Activated CD8-positive, alpha-beta memory T cell treated with anti-CD3 and anti-CD28 coated beads for 48 hours (primary cell): ENCODE measurements around the gene ADGRL3.
"Not testable (repeated sequence)": the region's sequence is repeated elsewhere in the genome, so short reads cannot be mapped to it uniquely, and the experiment has no call there.

Experiments
- DNase-seq, 3 experiments: peaks; one replicate each; pipeline ENCODE4 v3.0.0-alpha.2; 2020; ENCODE audit warnings: low read depth in 2 of 3, low spot score in 2 of 3

The ADGRL3 gene

DNA sequence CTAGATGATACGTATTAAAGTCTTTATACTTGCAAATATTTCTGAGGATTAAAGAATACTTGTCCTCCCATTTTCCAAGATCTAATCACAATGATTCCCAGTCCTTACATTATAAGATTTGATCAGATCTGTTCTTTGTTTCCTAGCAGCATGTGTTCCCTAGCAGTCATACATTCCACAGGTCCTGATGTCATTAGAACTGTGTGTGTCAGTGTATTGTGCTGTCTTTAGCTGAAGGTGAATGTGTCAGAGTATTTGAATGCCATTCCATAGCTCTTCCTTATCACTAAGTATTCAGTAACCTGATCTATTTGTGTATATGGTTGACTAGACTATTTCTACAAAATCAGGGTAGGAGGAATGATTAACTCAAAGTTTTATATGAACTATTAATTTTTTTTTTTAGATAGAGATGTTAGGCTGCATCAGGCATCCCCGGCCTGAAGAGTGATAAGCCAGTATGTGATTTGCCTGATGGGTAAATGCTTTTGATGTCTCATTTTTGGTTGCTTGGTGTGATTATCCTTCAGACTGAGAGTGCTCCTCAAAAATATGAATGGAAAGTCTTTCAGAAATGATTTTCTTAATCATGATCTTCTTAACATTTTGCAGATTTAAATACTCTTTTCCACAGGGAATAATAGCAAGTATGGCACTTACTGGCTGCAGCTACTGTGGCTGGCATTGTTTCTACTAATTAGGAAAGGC is 4.4 kb downstream of the ADGRL3 start:
- DNase-seq: no peak

DNA sequence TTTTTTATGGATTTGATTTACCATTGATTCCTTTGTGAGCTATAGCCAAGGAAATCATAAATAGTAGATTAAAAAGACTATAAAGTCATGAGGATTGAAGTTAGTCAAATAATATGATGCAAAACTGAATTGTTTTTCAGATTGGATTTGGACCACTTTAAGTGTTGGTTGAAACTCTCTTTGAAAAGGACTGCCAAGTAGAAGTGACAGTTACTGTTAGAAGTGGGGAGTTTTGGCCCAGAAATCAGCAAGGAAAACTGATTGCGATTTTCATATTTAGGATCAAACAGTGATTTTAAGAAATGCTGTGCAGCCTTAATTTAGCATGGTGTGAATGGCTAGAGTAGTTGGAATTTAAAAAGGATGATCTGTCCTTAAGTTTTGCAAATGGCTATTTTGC is 4.9 kb downstream of the ADGRL3 start:
- DNase-seq: no peak

DNA sequence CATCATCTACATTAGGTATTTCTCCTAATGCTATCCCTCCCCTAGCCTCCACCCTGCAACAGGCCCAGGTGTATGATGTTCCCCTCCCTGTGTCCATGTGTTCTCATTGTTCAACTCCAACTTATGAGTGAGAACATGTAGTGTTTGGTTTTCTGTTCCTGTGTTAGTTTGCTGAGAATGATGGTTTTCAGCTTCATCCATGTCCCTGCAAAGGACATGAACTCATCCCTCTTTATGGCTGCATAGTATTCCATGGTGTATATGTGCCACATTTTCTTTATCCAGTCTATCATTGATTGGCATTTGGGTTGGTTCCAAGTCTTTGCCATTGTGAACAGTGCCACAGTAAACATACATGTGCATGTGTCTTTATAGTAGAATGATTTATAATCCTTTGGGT is 7.0 kb downstream of the ADGRL3 start:
- not testable (repeated sequence) for DNase-seq

DNA sequence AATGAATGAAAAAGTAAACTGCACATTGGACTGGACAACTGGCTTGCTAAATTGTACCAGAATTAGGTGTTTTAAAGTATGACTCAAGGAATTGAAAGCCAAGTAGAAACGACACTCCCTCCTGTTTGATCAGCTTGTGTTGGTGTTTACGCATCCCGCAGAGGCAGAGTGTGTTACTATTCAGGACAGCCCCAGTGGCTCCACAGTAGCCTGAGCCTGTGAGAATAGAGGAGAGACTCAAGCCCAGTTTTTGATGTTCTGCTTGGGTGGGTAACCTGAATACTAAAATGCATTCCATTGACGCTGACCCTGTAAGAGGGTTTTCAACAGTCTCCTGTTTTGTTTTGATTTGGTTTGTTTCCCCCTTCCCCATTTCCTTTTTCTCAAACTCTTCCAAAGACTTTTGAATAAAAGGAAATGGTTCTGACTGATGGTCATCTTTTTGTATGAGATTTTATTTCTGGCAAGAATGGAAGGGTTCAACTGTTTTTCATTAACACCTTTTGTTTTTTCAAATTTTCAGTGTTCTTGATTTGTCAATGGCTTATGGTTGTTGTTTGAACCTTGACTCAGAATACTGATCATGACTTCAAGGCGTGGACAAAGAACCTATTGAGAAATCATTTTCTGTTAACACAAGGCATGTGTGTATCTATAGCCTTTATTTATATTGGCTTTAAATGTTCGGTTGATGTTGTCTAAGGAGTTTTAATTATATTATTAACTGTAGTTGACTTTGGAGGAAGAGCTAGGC is 10.2 kb downstream of the ADGRL3 start:
- DNase-seq: no peak

DNA sequence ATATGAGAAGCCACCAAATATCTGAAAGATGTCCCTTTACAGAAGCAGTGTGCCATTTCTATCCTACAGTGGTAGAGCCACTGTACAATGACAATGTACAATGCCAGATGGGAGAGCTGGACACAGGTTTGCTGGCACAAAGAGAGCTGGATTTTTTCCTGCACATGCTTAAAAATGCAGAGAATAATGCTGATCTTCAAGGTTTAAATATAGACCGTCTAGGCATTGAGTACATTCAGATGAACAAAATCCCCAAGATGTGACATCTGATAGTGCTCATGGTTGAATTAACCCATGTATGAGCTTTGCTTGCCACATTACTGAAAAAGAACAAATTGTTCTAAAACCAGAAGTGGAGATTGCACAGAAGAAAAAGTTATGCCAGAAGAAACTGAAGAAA is 11.7 kb downstream of the ADGRL3 start:
- no peak for DNase-seq

DNA sequence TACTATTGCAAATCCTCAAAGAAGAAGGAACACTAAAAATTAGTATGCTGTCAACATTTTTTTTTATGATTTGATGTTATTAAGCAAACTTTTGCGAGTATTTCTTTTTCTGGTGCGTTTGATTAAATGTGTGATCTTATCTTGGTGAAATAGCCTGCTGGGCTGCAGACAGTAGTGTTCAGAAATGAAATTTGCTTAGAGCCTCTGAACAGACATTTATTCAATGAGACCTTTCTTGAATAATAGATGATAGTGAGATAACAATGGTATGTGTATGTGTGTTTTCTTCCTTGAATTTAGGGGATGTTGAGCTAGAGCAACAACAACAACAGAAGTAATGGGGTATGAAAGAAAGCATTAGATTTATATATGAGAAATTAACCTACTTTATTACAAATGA is 12.7 kb downstream of the ADGRL3 start:
- DNase-seq: no peak

DNA sequence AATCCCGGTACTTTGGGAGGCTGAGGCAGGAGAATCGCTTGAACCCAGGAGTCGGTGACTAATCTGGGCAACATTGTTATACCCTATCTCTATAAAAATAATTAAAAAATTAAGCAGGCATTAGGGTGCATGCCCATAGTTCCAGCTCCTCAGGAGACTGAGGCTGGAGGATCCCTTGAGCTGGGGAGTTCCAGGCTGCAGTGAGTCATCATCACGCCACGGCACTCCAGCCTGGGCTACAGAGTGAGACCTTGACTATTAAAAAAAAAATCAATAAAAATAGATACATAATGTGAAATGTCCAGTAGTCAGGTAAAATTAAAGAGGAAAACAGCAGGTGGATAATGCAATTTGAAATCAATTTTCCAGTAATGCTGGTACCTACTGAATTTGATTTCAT is 14.6 kb downstream of the ADGRL3 start:
- no peak for DNase-seq

DNA sequence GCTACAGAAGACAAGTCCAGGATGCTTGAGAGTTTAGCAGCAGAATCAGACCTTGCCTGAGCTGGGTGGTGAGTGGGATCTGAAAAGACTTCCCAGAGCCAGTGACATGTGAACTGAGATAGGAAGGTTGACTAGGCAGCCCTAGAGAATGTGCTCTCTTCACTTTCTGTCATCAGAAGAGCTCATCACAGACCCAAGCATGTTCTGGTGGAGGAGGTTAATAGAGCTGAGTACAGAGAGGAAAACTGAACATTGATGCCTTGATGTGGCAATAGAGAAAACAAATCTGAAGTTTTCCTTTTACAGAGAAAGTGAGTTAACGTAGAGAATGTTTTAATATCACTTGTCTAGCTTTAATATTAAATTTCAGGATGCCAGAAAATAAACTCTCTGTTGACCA is 17.1 kb downstream of the ADGRL3 start:
- DNase-seq: no peak

DNA sequence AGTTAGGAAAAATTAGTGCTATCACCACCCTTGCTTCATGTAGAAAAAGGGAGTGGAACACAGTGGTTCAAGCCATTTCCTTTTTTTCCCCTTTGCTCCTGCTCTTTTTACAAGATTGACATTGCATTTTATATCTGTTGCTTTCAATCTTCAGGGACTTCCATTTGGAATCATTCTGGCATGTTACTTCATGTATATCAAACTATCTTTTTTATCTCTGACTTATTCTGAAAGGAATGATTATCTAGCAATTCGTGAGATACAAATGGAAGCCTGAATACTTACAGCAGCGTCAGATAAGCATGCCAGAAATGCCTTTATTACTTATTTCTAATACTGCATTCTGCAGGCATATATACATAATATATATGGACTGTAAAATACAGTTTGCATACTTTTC is 20.4 kb downstream of the ADGRL3 start:
- no peak for DNase-seq

DNA sequence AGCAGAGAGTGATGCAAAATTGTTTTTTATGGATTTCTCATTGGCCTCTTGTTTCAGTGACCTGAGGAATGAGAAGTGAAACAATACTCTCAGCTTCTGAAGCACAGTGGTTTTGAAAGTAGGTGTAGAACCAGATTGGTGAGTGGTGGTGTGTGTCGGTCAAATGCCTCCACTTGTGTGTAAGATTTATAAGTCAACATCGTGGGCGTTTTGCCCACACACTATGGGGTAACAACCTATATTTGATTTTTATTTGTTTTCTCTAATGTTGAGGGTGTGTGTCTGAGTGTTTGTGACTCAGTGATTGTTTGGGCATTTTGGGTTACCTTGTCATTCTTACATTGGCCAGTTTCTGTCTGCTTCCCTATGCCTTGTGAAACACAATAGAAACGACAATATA is 23.3 kb downstream of the ADGRL3 start:
- no peak for DNase-seq

DNA sequence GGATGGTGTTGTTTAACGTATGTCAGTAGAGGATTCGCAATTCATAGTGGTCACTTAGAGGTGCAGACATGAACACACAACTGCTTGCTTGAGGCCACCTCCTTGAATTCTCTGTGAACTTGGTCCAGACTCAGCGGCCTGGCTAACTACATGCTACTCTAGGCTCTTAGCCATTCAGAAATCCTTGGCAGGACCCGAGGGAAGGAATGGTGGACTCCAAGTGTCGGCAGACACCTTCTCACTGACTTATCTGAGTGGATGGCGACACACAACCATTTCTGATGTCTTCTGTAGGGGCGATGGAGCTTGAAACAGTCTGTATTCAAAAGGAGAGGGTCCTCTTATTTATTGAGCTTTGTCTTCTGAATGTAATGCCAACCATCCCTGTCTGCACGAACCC is 24.4 kb downstream of the ADGRL3 start:
- DNase-seq: no peak

DNA sequence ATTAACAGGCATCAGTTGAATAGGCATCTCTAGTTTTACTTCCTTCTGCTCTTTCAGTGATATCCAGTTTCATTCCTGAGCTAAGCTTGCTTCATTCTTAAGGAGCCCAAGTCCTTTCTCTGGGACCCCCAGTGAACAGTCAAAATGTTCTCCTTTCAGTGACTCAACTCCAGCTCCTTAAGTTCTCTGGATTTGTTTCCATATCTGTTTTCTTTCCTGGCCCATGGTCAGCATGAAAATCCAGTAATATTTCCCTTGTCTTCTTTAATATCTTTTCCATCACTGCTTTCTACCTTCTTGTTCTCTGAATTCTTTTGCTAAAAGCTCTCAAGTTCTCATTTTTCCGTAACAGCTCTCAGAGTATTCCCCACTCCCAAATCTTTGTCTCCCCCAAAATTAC is 25.5 kb downstream of the ADGRL3 start:
- no peak for DNase-seq

DNA sequence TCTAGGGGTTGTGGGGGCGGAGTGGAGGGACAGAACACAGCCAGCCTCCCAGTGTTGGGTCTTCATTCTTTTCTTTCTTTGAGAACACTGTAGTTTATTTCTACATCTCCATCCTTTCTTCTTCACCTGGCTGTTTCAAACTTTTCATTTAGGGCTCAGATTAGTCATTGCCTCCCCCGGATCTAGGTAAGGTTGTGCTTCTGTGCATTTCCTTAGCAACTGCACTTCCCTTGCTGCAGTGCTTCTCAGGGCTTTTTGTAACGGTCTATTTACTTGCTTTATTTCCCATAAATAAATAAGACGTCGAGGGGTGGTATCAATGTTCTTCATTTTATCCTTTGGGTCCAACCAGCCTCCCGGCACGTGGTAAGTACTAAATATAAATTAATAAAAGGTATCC is 31.3 kb downstream of the ADGRL3 start:
- no peak for DNase-seq

DNA sequence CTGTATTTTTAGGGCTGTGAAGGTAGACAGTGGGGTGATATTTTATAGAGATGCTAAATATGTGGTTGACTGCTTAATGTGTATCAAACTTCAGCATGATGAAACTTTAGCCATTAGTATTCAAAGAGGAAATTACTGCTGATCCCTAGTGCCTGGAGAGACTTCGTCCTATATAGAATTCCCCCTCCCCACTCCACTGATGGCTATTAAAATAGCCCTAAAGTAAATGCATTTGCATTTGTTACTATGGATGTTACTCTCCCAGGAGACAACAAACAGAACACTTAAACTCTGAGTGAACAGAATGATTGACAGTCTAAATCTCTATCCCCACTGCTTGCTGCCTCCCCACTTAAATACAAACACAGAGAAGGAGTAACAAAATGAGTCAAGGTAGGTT is 39.1 kb downstream of the ADGRL3 start:
- DNase-seq: no peak

DNA sequence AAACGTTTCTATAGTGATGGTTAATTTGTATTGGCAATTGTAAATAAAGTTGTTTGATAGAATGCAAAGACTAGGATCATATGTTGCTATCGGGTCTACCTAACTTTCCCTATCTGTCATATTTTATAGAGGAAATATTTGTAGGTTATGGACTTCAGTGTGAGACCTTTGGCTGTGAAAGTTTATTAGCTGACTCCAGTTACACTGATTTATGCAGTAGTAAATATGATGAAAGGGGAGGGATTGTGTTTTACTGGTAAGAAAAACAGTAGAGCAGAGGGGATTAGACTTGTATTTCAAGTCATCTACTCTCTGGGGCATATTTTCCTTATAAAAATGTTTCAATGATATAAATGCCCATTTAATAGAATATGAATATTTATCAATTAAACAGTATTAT is 43.8 kb downstream of the ADGRL3 start:
- DNase-seq: no peak

DNA sequence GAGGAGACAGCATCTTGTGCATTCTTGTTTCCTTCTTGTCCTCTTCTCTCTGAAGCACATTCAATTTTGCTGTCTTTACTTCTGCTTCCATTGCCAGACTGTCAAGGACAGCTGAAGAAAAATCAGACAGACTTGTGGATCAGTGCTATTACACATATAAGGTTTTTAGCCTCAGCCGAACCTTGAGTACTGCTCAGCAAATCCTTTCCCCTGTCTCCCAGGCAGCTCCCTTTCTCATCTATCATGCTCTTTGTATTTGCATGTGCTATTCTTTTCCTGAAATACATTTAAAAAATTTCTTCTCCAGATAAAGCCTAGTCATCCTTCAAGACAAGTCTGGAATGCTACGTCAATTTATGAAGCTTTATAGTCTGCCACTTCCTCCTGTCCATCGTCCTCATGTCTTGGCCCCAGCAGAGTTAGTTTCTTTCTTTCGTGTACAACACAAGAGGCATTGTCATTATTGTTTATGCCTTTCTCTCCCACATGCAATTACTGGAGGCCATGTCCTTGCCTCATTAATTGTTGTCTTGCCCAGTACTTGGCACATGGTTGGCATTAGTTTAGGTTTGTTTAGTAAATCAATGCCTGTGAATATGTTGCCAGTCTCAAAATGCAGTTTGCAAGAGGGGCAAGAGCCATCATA is 45.1 kb downstream of the ADGRL3 start:
- DNase-seq: no peak

DNA sequence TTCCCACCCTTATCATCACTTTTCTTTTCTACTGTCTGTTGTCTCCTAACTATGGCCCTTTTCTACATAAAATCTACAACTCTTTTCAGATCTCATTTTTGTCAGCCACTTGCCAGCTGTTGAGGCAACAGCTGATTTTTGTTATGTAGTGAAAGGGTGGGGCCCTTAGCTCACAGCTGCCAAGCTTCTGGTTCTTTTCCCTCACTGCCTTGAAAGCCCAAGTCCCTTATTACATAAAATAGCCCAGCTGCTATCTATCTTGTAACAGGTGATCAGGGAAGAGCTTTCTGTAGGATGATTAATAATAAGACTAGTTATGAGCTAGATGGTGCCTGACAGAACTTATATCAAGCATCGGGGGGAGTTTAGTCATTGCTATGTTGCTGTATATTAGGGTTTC is 45.9 kb downstream of the ADGRL3 start:
- no peak for DNase-seq

DNA sequence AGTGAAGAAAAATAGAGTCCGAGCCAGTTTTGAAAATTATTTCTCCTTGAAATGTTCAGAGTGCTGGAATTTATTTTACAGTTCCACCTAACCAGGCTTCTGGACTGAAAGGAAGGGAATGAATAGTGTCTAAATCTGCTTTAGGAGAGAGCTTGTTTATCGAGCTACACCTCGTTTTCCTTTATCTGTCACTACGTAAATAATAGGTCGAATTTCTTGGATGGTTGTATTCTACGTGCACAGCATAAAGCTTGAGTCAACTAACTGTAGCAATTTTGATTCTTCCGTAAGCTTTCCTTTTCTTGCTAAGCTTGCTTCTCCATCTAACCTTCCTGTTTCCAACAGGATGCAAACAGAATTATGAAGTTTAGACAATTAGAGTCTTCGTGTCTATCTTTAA is 48.6 kb downstream of the ADGRL3 start:
- DNase-seq: no peak

DNA sequence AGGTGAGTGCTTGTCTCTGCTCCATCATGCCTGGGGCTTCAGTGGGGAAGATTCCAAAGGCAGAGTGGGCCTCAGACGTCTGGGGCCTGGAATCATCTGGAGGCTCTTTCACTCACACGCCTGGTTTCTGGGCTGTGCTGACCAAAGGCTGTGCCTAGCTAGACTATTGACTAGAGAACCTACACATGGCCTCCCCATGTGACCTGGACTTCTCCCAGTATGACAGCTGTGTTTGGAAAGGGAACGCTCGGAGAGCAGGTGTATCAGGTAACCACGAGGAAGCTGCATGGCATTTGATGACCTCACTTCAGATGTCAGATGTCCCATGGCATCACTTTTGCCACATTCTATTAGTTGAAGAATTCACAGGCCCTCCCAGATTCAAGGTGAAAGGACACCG is 51.0 kb downstream of the ADGRL3 start:
- no peak for DNase-seq

DNA sequence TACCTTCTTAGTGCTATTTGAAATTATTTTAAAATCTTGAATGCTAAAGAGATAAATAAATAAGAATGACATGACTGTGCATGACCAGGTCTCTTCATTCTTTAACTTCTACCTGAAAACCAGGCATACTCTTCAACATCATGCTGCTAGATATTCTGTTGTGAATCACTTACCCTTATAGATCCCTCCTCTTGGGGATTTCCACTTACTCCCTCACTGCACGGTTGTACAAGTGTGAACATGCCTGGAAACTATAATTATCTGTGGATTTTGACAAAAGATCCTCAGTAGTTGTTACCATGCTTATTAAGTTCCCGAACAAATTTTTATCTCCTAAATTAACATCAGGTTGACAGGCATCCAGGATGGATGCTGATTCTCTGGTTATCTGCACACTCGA is 54.3 kb downstream of the ADGRL3 start:
- DNase-seq: no peak

DNA sequence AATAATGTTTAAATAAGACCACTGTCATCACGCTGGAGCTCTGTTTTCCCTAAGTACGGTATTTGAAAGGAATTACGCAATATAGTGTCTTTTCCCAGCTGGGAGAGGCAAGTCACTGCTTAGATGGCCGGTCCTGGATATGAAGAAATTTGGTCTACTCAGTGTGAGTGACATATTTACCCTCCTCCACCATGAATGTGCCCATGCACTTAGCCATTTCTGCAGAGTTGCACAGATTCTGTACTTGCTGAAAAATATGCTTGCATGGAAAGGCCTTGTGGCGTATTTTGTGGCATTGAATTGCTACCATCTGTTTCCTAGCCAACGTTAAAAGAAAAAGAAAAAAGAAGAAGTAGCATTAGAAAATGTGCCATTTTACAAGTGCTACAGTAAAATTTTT is 73.1 kb downstream of the ADGRL3 start:
- no peak for DNase-seq

DNA sequence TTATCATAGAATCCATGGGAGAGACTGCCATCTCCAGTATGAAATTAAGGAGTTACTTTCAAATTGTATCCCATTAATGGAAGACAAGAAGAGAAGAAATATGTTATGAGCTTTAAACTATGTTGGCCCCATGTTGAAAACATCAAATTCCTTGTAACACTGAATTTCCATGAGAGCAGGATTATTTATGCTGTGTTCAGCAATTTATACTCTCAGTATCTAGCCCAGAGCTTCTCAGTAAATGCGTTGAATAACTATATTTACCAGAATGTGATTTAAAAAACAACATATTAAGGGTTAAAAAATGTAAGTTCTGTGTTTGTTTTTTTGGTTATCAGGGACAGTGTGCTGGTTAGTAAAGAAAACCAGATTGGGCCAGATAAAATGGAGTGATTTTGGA is 74.2 kb downstream of the ADGRL3 start:
- DNase-seq: no peak

DNA sequence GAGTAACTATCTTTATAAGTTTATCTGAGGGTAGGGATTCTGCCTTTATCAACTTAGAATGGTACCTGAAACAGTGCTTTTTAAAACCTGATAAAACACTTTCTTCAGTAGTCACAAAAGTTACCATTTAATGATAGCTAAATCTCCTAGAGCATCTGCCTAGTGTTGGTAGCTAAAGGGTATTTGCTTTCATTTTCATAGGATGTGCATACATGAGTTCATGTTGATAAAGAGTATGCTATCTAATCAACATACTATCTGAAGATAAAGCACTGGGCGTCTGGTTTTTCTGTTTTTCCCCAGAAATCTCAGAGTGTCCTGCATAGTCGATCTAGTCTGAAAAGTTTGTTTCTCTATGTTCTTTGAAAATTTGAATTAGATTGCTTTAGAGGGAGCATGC is 75.1 kb downstream of the ADGRL3 start:
- no peak for DNase-seq
